C4-2B (cell line): Measurements from ENCODE around the gene RTL9.

Source experiments
- CTCF ChIP-seq: fragments of 450-650 bp; conservative IDR thresholded peaks from 2 replicates; pipeline ENCODE4 v1.5.1; 2017; ENCODE audit warnings: mild to moderate bottlenecking
- ZFX ChIP-seq: fragments of 450-650 bp; IDR thresholded peaks from 2 replicates; pipeline ENCODE4 v1.6.1; 2017

GRCh38 chrX:110399497-110399896 is 40.8 kb downstream of the RTL9 start:
- TF ChIP-seq CTCF (no peak), ZFX (no peak)
